Measurements from ENCODE around the gene CDH13. TPM values are rescaled to one million over a fixed set of nuclear protein-coding genes. Genes with fewer than 3 reads are reported as not detected.

CDH13 gene
- total and polyA plus RNA-seq, 2 donors (not counting 1 experiment from before 2014, with no cell fraction given), result 27.6 to 96.7 TPM

- peak overlapping the region; percentile 28 for H2AFZ ChIP-seq (ENCODE audit: low read length)
- H4K20me1 ChIP-seq (ENCODE audit: control insufficient read depth, extremely low read depth, insufficient read depth, low read length), result no peaks in the 10 kb centered on the region
- no peaks in the 10 kb centered on the region for H3K9me3 ChIP-seq (ENCODE audit: control insufficient read depth, insufficient read depth, low read depth, low read length)
- no peak for TF ChIP-seq CTCF (conservative IDR thresholded peaks at IDR 0.05 in 1 of 2, IDR thresholded peaks at IDR 0.05 in 1 of 2; ENCODE audit: low read depth in 1 of 2, low read length in 2 of 2)
- no peak for TF ChIP-seq EZH2 (IDR thresholded peaks at IDR 0.05; ENCODE audit: low read length, missing control alignments)
- peaks cover 31% of the 10 kb centered on the region for H3K4me1 ChIP-seq (ENCODE audit: control insufficient read depth, extremely low read depth, insufficient read depth, low read length)
- H3K4me2 ChIP-seq (ENCODE audit: extremely low read depth, insufficient read depth, low read length), result peak overlapping the region; percentile 85
- H3K36me3 ChIP-seq (ENCODE audit: control insufficient read depth, insufficient read depth, low read length), result no peaks in the 10 kb centered on the region
- H3K79me2 ChIP-seq (ENCODE audit: control insufficient read depth, insufficient read depth, low read length), result peaks cover 2% of the 10 kb centered on the region
- H3K4me3 ChIP-seq (replicated peaks in 1 of 4; ENCODE audit: control extremely low read depth in 1 of 4, insufficient read depth in 1 of 4, low read depth in 3 of 4, low read length in 4 of 4), result peak overlapping the region; percentile 1 to 11 (median 6)
- DNase-seq (ENCODE audit: low read depth in 2 of 2), result peak; percentile 86 to 94
- H3K9ac ChIP-seq (ENCODE audit: insufficient read depth, low read length), result peak overlapping the region; percentile 69
- peak overlapping the region; percentile 97 for H3K27ac ChIP-seq (ENCODE audit: insufficient read depth, low read length)
- no peaks in the 10 kb centered on the region for H3K27me3 ChIP-seq (ENCODE audit: control insufficient read depth, insufficient read depth, low read length)
Observed at GRCh38 chr16:82653550-82654511, 27.1 kb downstream of the CDH13 start.

- Histone ChIP-seq H3K79me2 (ENCODE audit: control insufficient read depth, insufficient read depth, low read length) (peaks cover 4% of the 10 kb centered on the region), H4K20me1 (ENCODE audit: control insufficient read depth, extremely low read depth, insufficient read depth, low read length) (no peaks in the 10 kb centered on the region), H3K4me2 (ENCODE audit: extremely low read depth, insufficient read depth, low read length) (peak overlapping the region; percentile 70), H3K9ac (ENCODE audit: insufficient read depth, low read length) (no peak overlapping the region), H3K27me3 (ENCODE audit: control insufficient read depth, insufficient read depth, low read length) (no peaks in the 10 kb centered on the region), H3K4me1 (ENCODE audit: control insufficient read depth, extremely low read depth, insufficient read depth, low read length) (peaks cover 34% of the 10 kb centered on the region), H3K9me3 (ENCODE audit: control insufficient read depth, insufficient read depth, low read depth, low read length) (no peaks in the 10 kb centered on the region), H3K4me3 (replicated peaks in 1 of 4; ENCODE audit: control extremely low read depth in 1 of 4, insufficient read depth in 1 of 4, low read depth in 3 of 4, low read length in 4 of 4) (no peak overlapping the region), H2AFZ (ENCODE audit: low read length) (peak overlapping the region; percentile 36), H3K27ac (ENCODE audit: insufficient read depth, low read length) (peak overlapping the region; percentile 97), H3K36me3 (ENCODE audit: control insufficient read depth, insufficient read depth, low read length) (no peaks in the 10 kb centered on the region)
- no peak for TF ChIP-seq CTCF (conservative IDR thresholded peaks at IDR 0.05 in 1 of 2, IDR thresholded peaks at IDR 0.05 in 1 of 2; ENCODE audit: low read depth in 1 of 2, low read length in 2 of 2)
- TF ChIP-seq EZH2 (IDR thresholded peaks at IDR 0.05; ENCODE audit: low read length, missing control alignments), result no peak
- DNase-seq (ENCODE audit: low read depth in 2 of 2), result peak; percentile 85 to 93
Observed at GRCh38 chr16:82655072-82655714, 28.4 kb downstream of the CDH13 start.

Measured in fibroblast of lung (primary cell).